ENCODE measurements around the gene TMCC2. TPM values are rescaled to one million over a fixed set of nuclear protein-coding genes. Genes with fewer than 3 reads are reported as not detected.

The TMCC2 gene
- total RNA-seq, 1 donor from 2014 or later = 5.6 TPM

GRCh38 chr1:205224736-205225135 lies 3.0 kb upstream of the TMCC2 start:
- Mint-ChIP-seq H3K27ac (ENCODE audit: unreplicated experiment) (no peak overlapping the region), H3K9me3 (ENCODE audit: unreplicated experiment) (no peaks in the 10 kb centered on the region), H3K36me3 (ENCODE audit: low read depth, unreplicated experiment) (peaks cover 3% of the 10 kb centered on the region), H3K4me3 (ENCODE audit: unreplicated experiment) (no peak overlapping the region), H3K4me1 (ENCODE audit: unreplicated experiment) (peaks cover 17% of the 10 kb centered on the region), H3K27me3 (ENCODE audit: unreplicated experiment) (peaks cover 10% of the 10 kb centered on the region)
- TF ChIP-seq, protein P1, sequence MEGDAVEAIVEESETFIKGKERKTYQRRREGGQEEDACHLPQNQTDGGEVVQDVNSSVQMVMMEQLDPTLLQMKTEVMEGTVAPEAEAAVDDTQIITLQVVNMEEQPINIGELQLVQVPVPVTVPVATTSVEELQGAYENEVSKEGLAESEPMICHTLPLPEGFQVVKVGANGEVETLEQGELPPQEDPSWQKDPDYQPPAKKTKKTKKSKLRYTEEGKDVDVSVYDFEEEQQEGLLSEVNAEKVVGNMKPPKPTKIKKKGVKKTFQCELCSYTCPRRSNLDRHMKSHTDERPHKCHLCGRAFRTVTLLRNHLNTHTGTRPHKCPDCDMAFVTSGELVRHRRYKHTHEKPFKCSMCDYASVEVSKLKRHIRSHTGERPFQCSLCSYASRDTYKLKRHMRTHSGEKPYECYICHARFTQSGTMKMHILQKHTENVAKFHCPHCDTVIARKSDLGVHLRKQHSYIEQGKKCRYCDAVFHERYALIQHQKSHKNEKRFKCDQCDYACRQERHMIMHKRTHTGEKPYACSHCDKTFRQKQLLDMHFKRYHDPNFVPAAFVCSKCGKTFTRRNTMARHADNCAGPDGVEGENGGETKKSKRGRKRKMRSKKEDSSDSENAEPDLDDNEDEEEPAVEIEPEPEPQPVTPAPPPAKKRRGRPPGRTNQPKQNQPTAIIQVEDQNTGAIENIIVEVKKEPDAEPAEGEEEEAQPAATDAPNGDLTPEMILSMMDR (IDR thresholded peaks at IDR 0.05; ENCODE audit: unreplicated experiment) = no peak
- no peak for DNase-seq (ENCODE audit: low spot score)

GRCh38 chr1:205225901-205226765 lies 1.6 kb upstream of the TMCC2 start:
- H3K4me3 Mint-ChIP-seq (ENCODE audit: unreplicated experiment) = no peak overlapping the region

DNA sequence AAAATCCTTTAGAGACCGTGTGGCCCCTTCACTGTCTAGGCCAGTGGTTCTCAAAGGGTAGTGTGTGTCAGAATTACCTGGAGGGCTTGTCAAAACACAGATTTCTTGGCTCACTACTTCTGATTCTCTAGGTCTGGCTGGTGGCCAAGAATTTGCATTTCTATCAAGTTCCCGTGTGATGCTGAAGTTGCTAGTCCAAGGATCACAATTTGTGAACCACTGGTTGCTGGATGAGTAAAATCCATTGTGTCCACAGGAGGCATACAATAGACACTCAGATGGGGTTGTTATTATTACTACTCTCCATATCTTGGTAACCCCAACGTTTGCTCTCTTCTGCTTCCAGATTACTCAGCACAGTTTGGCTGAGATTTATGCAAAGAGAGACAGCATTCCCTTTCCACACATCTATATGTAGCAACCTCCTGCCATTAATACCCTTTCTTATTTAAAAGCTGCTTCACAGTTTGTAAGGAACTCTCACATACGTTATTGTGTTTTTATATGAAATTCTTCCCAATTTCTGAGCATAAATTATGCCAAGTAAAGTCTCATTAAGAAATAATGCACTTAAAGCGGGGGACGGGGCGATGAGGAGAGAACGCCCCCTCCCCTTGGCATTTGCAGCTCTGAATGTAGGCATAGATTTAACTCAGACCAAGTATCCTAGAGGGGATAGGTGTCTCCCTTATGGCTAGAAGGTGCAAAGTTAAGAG lies 720 bp upstream of the TMCC2 start:
- Mint-ChIP-seq H3K27me3 (ENCODE audit: unreplicated experiment) (peaks cover 10% of the 10 kb centered on the region), H3K36me3 (ENCODE audit: low read depth, unreplicated experiment) (peaks cover 3% of the 10 kb centered on the region), H3K4me3 (ENCODE audit: unreplicated experiment) (peak overlapping the region; percentile 82), H3K27ac (ENCODE audit: unreplicated experiment) (no peak overlapping the region), H3K9me3 (ENCODE audit: unreplicated experiment) (no peaks in the 10 kb centered on the region), H3K4me1 (ENCODE audit: unreplicated experiment) (peaks cover 27% of the 10 kb centered on the region)
- TF ChIP-seq, protein P1 (IDR thresholded peaks at IDR 0.05; ENCODE audit: unreplicated experiment) = no peak
- DNase-seq (ENCODE audit: low spot score) = no peak

More at GRCh38 chr1:205225901-205226765, 1.6 kb upstream of the TMCC2 start:
- DNase-seq (ENCODE audit: low spot score) = no peak
- TF ChIP-seq, protein P1 (IDR thresholded peaks at IDR 0.05; ENCODE audit: unreplicated experiment) = no peak
- peaks cover 3% of the 10 kb centered on the region for H3K36me3 Mint-ChIP-seq (ENCODE audit: low read depth, unreplicated experiment)
- H3K9me3 Mint-ChIP-seq (ENCODE audit: unreplicated experiment) = no peaks in the 10 kb centered on the region
- peaks cover 27% of the 10 kb centered on the region for H3K4me1 Mint-ChIP-seq (ENCODE audit: unreplicated experiment)
- no peak overlapping the region for H3K27ac Mint-ChIP-seq (ENCODE audit: unreplicated experiment)
- H3K27me3 Mint-ChIP-seq (ENCODE audit: unreplicated experiment) = peaks cover 10% of the 10 kb centered on the region

GRCh38 chr1:205228093-205228521 lies 361 bp downstream of the TMCC2 start:
- Mint-ChIP-seq H3K4me1 (ENCODE audit: unreplicated experiment) (peaks cover 32% of the 10 kb centered on the region), H3K4me3 (ENCODE audit: unreplicated experiment) (peak overlapping the region; percentile 94), H3K27ac (ENCODE audit: unreplicated experiment) (no peak overlapping the region), H3K27me3 (ENCODE audit: unreplicated experiment) (peaks cover 10% of the 10 kb centered on the region), H3K36me3 (ENCODE audit: low read depth, unreplicated experiment) (peaks cover 3% of the 10 kb centered on the region), H3K9me3 (ENCODE audit: unreplicated experiment) (no peaks in the 10 kb centered on the region)
- DNase-seq (ENCODE audit: low spot score) = no peak
- TF ChIP-seq, protein P1 (IDR thresholded peaks at IDR 0.05; ENCODE audit: unreplicated experiment) = no peak

All from endothelial cell (in vitro differentiated cells).